HCT116 (cell line): ENCODE measurements around the gene NDRG3. TPM values are rescaled to one million over a fixed set of nuclear protein-coding genes. Genes with fewer than 3 reads are reported as not detected.
"Not testable (repeated sequence)": the region's sequence is repeated elsewhere in the genome, so short reads cannot be mapped to it uniquely, and the experiment has no call there.

Experiments
- ATAC-seq: fragments of 200-7000 bp; cut with Tn5 transposase; 2 replicates; pipeline ENCODE4 v1.9.1; 2020; ENCODE audit warnings: mild to moderate bottlenecking, moderate library complexity
- BruUV-seq: library from RNA; stranded (reverse); fragments of 400-500 nt; replicated peaks from 2 replicates; lab custom pipeline; 2021; lab: Mats Ljungman, UMichigan
- CTCF ChIA-PET: fragments of 300-600 bp; sonication (Branson Sonifier 250); formaldehyde crosslinking; loops from one replicate; lab custom pipeline; 2021; ENCODE audit warnings: antibody characterized with exemption; lab: Charles Lee
- POLR2A ChIA-PET: fragments of 300-600, 350-600 bp; sonication (Branson Sonifier 250); formaldehyde crosslinking; loops from one replicate; lab custom pipeline; 2021; ENCODE audit warnings: antibody characterized with exemption; lab: Charles Lee
- RAD21 ChIA-PET, 2 experiments: fragments of 300-600 bp; sonication (Branson Sonifier 250); formaldehyde crosslinking; loops; one replicate each; lab custom pipeline; 2023; ENCODE audit warnings: low total read pairs in 2 of 2; ENCODE audit not compliant: uncharacterized antibody in 2 of 2, unreplicated experiment in 2 of 2, low non-redundant PET in 1 of 2; lab: Charles Lee
- DNase-seq: peaks from one replicate; pipeline ENCODE4 v3.0.0-alpha.2; 2010; ENCODE audit warnings: low read depth, low spot score
- H2AFZ ChIP-seq: fragments of 200-600 bp; shearing (Covaris generic), sonication (generic); 2 replicates; pipeline ENCODE4 v1.6.1; 2017; ENCODE audit warnings: low read depth, mixed run types, mixed read lengths, antibody characterized with exemption, low read length; ENCODE audit not compliant: poor library complexity, severe bottlenecking
- H3K27ac ChIP-seq: 2 replicates; pipeline ENCODE4 v1.5.1; 2012; ENCODE audit warnings: low read depth, low read length
- H3K27me3 ChIP-seq: fragments of 200-600 bp; sonication (generic); 2 replicates; pipeline ENCODE4 v1.6.1; 2016; ENCODE audit warnings: mixed run types, low read length, mixed read lengths; ENCODE audit not compliant: insufficient read depth
- H3K36me3 ChIP-seq, 2 experiments: fragments of 200-500 bp in 1 of 2; fragments of 200-600 bp in 1 of 2; sonication (Bioruptor generic) in 1 of 2; sonication (generic) in 1 of 2; 2 replicates each; pipeline versions ENCODE4 v1.5.1 to v1.6.1; 2014 to 2016; ENCODE audit warnings: low read length in 2 of 2, inconsistent platforms in 1 of 2, mixed read lengths in 1 of 2, mixed run types in 1 of 2; ENCODE audit not compliant: insufficient read depth in 2 of 2, control insufficient read depth in 1 of 2
- H3K4me1 ChIP-seq, 2 experiments: fragments of 200-600 bp in 1 of 2; sonication (generic) in 1 of 2; 2 replicates each; pipeline versions ENCODE4 v1.5.1 to v1.6.1; 2012 to 2017; ENCODE audit warnings: low read length in 2 of 2, inconsistent platforms in 1 of 2, mild to moderate bottlenecking in 1 of 2, mixed read lengths in 1 of 2, mixed run types in 1 of 2, moderate library complexity in 1 of 2; ENCODE audit not compliant: insufficient read depth in 2 of 2, control insufficient read depth in 1 of 2
- H3K4me2 ChIP-seq: fragments of 200-600 bp; sonication (generic); 2 replicates; pipeline ENCODE4 v1.6.1; 2017; ENCODE audit warnings: mixed run types, low read length, mixed read lengths
- H3K4me3 ChIP-seq, 2 experiments: fragments of 200-600 bp in 1 of 2; sonication (generic) in 1 of 2; replicated peaks in 1 of 2; 2 replicates each; pipeline ENCODE4 v1.5.1; 2011 to 2016; ENCODE audit warnings: low read length in 2 of 2, control low read depth in 1 of 2, low read depth in 1 of 2, mild to moderate bottlenecking in 1 of 2, mixed read lengths in 1 of 2, mixed run types in 1 of 2
- H3K79me2 ChIP-seq: fragments of 200-600 bp; sonication (generic); 2 replicates; pipeline ENCODE4 v1.6.1; 2017; ENCODE audit warnings: mild to moderate bottlenecking, mixed run types, low read length, moderate library complexity, mixed read lengths; ENCODE audit not compliant: insufficient read depth
- H3K9ac ChIP-seq: fragments of 200-600 bp; sonication (generic); 2 replicates; pipeline ENCODE4 v1.6.1; 2016; ENCODE audit warnings: low read length, mixed read lengths
- H3K9me2 ChIP-seq: fragments of 200-600 bp; sonication (generic), shearing (Covaris generic); 2 replicates; pipeline ENCODE4 v1.6.1; 2017; ENCODE audit warnings: mixed run types, mild to moderate bottlenecking, moderate library complexity; ENCODE audit not compliant: insufficient read depth
- H3K9me3 ChIP-seq, 2 experiments: fragments of 200-500 bp in 1 of 2; fragments of 200-600 bp in 1 of 2; sonication (Bioruptor generic) in 1 of 2; sonication (generic) in 1 of 2; 2 replicates each; pipeline ENCODE4 v1.6.1; 2014 to 2017; ENCODE audit warnings: low read length in 2 of 2, mixed read lengths in 2 of 2, inconsistent platforms in 1 of 2, low read depth in 1 of 2, mild to moderate bottlenecking in 1 of 2, mixed run types in 1 of 2, moderate library complexity in 1 of 2; ENCODE audit not compliant: control insufficient read depth in 1 of 2, insufficient read depth in 1 of 2
- H4K20me1 ChIP-seq: fragments of 200-600 bp; sonication (generic), shearing (Covaris generic); 2 replicates; pipeline ENCODE4 v1.6.1; 2017; ENCODE audit warnings: mixed run types, mild to moderate bottlenecking, moderate library complexity; ENCODE audit not compliant: insufficient read depth
- EGR1 ChIP-seq: IDR thresholded peaks from 2 replicates; pipeline ENCODE4 v1.6.1; 2012; ENCODE audit warnings: low read depth
- FOSL1 ChIP-seq: IDR thresholded peaks from 2 replicates; pipeline ENCODE4 v1.6.1; 2012; ENCODE audit warnings: low read depth
- POLR2AphosphoS5 ChIP-seq: IDR thresholded peaks from 2 replicates; pipeline ENCODE4 v1.6.1; 2011; ENCODE audit warnings: mild to moderate bottlenecking, low read depth, low read length, moderate library complexity
- REST ChIP-seq: IDR thresholded peaks from 2 replicates; pipeline ENCODE4 v1.6.1; 2012; ENCODE audit warnings: low read depth
- SP1 ChIP-seq: IDR thresholded peaks from 2 replicates; pipeline ENCODE4 v1.6.1; 2012; ENCODE audit warnings: low read depth
- SRF ChIP-seq: IDR thresholded peaks from 2 replicates; pipeline ENCODE4 v1.6.1; 2012; ENCODE audit warnings: low read depth
- TCF7L2 ChIP-seq: IDR thresholded peaks from 2 replicates; pipeline ENCODE4 v1.7.0; 2011; ENCODE audit warnings: borderline replicate concordance, inconsistent platforms; ENCODE audit not compliant: insufficient read depth, insufficient read length; ENCODE audit errors: extremely low read depth
- intact Hi-C: fragments of 100-400 bp; cut with micrococcal nuclease; formaldehyde crosslinking; loops from 2 replicates; pipeline ENCODE4 v1.10.0; 2022
- total RNA-seq: library from RNA; stranded (reverse); gene quantifications from one replicate; pipeline ENCODE4 v1.2.1, GENCODE V29; 2021; ENCODE audit not compliant: unreplicated experiment
- TF ChIP-seq, protein P1 (sequence below): IDR thresholded peaks from 2 replicates; pipeline ENCODE4 v1.6.1; 2011; ENCODE audit warnings: mild to moderate bottlenecking, low read length, moderate library complexity; ENCODE audit not compliant: insufficient replicate concordance; ENCODE audit errors: extremely low read depth

The NDRG3 gene
- total RNA-seq, 1 experiment from 2014 or later = 29.3 TPM

GRCh38 chr20:36641506-36641843 is 104.4 kb downstream of the NDRG3 start:
- no peaks in the 10 kb centered on the region for H3K36me3 ChIP-seq
- H3K4me1 ChIP-seq = peaks cover 6 to 11% of the 10 kb centered on the region in 2 experiments; a peak in 3 of 4 replicates
- POLR2A ChIA-PET = no interaction called here
- BruUV-seq = no TSS peak
- RAD21 ChIA-PET = no interaction called here
- no peak overlapping the region for H3K27ac ChIP-seq
- H3K4me2 ChIP-seq = no peak overlapping the region
- intact Hi-C loops = no loop called here
- CTCF ChIA-PET = no interaction called here
- no peak overlapping the region for H2AFZ ChIP-seq
- ATAC-seq (no peak), DNase-seq (no peak)
- no peak overlapping the region for H3K9ac ChIP-seq
- no peaks in the 10 kb centered on the region for H3K9me2 ChIP-seq
- H3K27me3 ChIP-seq = no peaks in the 10 kb centered on the region
- no peak overlapping the region for H3K4me3 ChIP-seq
- H3K9me3 ChIP-seq = no peaks in the 10 kb centered on the region
- H4K20me1 ChIP-seq = no peaks in the 10 kb centered on the region
- no peaks in the 10 kb centered on the region for H3K79me2 ChIP-seq
- no peak for TF ChIP-seq TCF7L2
- no peak for TF ChIP-seq SP1
- no peak for TF ChIP-seq POLR2AphosphoS5
- TF ChIP-seq, protein P1, sequence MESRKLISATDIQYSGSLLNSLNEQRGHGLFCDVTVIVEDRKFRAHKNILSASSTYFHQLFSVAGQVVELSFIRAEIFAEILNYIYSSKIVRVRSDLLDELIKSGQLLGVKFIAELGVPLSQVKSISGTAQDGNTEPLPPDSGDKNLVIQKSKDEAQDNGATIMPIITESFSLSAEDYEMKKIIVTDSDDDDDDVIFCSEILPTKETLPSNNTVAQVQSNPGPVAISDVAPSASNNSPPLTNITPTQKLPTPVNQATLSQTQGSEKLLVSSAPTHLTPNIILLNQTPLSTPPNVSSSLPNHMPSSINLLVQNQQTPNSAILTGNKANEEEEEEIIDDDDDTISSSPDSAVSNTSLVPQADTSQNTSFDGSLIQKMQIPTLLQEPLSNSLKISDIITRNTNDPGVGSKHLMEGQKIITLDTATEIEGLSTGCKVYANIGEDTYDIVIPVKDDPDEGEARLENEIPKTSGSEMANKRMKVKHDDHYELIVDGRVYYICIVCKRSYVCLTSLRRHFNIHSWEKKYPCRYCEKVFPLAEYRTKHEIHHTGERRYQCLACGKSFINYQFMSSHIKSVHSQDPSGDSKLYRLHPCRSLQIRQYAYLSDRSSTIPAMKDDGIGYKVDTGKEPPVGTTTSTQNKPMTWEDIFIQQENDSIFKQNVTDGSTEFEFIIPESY = no peak
- no peak for TF ChIP-seq FOSL1
- TF ChIP-seq EGR1 = no peak
- TF ChIP-seq SRF = no peak
- TF ChIP-seq REST = no peak

- RAD21 ChIA-PET, DNase-seq, POLR2A ChIA-PET: not testable (repeated sequence)
These were observed 107.0 kb downstream of the NDRG3 start for GRCh38 chr20:36638876-36639400.

More at GRCh38 chr20:36638876-36639400, 107.0 kb downstream of the NDRG3 start:
- CTCF ChIA-PET, H3K9me3 ChIP-seq, H3K79me2 ChIP-seq, H3K27ac ChIP-seq, H3K27me3 ChIP-seq, H3K9me2 ChIP-seq, BruUV-seq, H3K4me3 ChIP-seq, H3K4me2 ChIP-seq, H3K36me3 ChIP-seq, intact Hi-C loops, H3K9ac ChIP-seq, H4K20me1 ChIP-seq, ATAC-seq, H2AFZ ChIP-seq: not testable (repeated sequence)
- peaks cover 6 to 11% of the 10 kb centered on the region in 2 experiments; a peak in 3 of 4 replicates for H3K4me1 ChIP-seq
